Pancreas (tissue), 10 donors: Measurements from ENCODE around the gene G6PC2. TPM values are rescaled to one million over a fixed set of nuclear protein-coding genes. Genes with fewer than 3 reads are reported as not detected.
"Not testable (repeated sequence)": the region's sequence is repeated elsewhere in the genome, so short reads cannot be mapped to it uniquely, and the experiment has no call there.

Experiments
- ATAC-seq, 4 donors: fragments of 200-7000 bp; cut with Tn5 transposase; one replicate each; pipeline versions ENCODE4 v1.8.0 to v1.9.1; 2020; ENCODE audit warnings: mild to moderate bottlenecking in 4 of 4, moderate library complexity in 4 of 4
- DNase-seq, 6 donors: peaks; one replicate each; pipeline ENCODE4 v3.0.0-alpha.2; 2020
- FAIRE-seq: peaks from 2 replicates; lab custom pipeline; 2012; peaks lifted over from hg19 to GRCh38; lab: Jason Lieb, UNC
- H3K27ac ChIP-seq, 4 donors: fragments of 200-600 bp; sonication (generic); 1 replicate in 3 of 4; 2 replicates in 1 of 4; pipeline versions ENCODE4 v1.5.0 to v1.8.0; 2020
- H3K27me3 ChIP-seq, 4 donors: fragments of 200-600 bp; one replicate each; pipeline ENCODE4 v1.8.0; 2021
- H3K36me3 ChIP-seq, 3 donors: fragments of 200-600 bp; sonication (generic) in 1 of 3; one replicate each; pipeline versions ENCODE4 v1.5.0 to v1.8.0; 2020 to 2021
- H3K4me1 ChIP-seq, 3 donors: fragments of 200-600 bp; one replicate each; pipeline ENCODE4 v1.8.0; 2021
- H3K4me3 ChIP-seq, 4 donors: fragments of 200-600 bp; sonication (generic) in 2 of 4; one replicate each; pipeline versions ENCODE4 v1.5.0 to v1.8.0; 2020 to 2021
- H3K9me3 ChIP-seq, 4 donors: fragments of 200-600 bp; one replicate each; pipeline ENCODE4 v1.8.0; 2021
- WGBS, 2 donors: extraction: QIAGEN DNeasy Blood & Tissue Kit; methylation state at CpG; one replicate each; pipeline ENCODE4 v1.1.7; 2013; 5-methylcytosine and 5-hydroxymethylcytosine counted together
- intact Hi-C, 3 donors: fragments of 100-400 bp; cut with DNase I; formaldehyde crosslinking; loops; one replicate each; pipeline versions ENCODE4 v1.11.1 to v1.14.2; 2022
- polyA plus RNA-seq, 2 donors: library from polyadenylated mRNA; stranded (reverse); fragments of 200-250 nt; gene quantifications; one replicate each; pipeline ENCODE4 v1.2.3, GENCODE V29; 2013
- total RNA-seq, 6 donors: library from RNA; stranded (reverse); fragmentation: NEBNext Ultra II Directional in 4 of 6; extraction: Animal tissue kit (Norgen Biotek cat#: 25700) in 4 of 6; gene quantifications; one replicate each; pipeline versions ENCODE4 v1.2.1 to v1.2.4, GENCODE V29; 2021 to 2023
- TF ChIP-seq, protein P1 (sequence below), 4 donors: fragments of 200-600 bp; sonication (generic) in 3 of 4; IDR thresholded peaks; one replicate each; pipeline versions ENCODE4 v1.5.0 to v1.8.0; 2021; ENCODE audit warnings: antibody characterized with exemption in 4 of 4
- donor health status: healthy with polysubstance abuse.
- donor health status: DM: no; HTN: no; CAD: no; lungs with moderate emphysema.
- donor health status: DM: no; HTN: no; CAD: no.
- donor health status: control.
- donor health status: control.
- donor health status: Bipolar disorder and iron deficiency.
- donor health status: DM: yes; HTN: yes; CAD: no.
- donor health status: DM: no; HTN: no; CAD: no.
- donor health status: DM: no; HTN: no; CAD: no.
- donor health status: DM: yes; HTN: yes; CAD: no.

G6PC2 gene
- total and polyA plus RNA-seq, 8 donors: 2.2 to 262 (median 18.7) TPM

DNA sequence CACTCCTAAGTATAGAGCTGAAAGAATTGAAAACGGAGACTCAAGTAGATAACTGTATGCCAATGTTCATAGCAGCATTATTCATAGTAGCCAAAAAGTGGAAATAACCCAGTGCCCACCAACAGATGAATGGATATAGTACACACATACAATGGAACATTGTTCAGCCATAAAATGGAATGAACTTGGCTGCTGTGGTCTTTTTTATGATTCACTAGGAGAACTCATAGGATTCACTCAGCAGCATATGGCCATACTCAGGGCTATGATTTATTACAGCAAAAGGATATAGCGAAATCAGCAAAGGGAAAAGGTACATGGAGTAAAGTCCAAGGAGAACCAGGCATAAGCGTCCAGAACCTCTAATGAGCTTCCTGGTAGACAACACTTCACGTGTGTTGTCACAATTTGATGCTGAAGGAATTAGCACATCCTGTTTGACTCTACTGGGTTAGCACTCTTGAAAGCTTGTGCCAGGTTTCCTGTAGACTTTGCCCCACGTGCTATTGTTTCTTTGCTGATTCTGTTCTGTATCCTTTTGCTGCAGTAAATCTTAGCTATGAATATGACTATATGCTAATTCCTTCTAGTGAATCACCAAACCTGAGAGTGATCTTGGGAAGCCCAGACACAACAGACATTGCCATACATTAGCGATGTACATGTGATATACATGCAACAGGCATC lies 26.6 kb upstream of the G6PC2 start:
- Histone ChIP-seq H3K27me3 (no peaks in the 10 kb centered on the region), H3K9me3 (no peaks in the 10 kb centered on the region), H3K36me3 (no peaks in the 10 kb centered on the region), H3K4me1 (no peaks in the 10 kb centered on the region), H3K4me3 (no peak overlapping the region), H3K27ac (no peak overlapping the region)
- FAIRE-seq (no peak), DNase-seq (no peak), ATAC-seq (no peak)
- TF ChIP-seq, protein P1, sequence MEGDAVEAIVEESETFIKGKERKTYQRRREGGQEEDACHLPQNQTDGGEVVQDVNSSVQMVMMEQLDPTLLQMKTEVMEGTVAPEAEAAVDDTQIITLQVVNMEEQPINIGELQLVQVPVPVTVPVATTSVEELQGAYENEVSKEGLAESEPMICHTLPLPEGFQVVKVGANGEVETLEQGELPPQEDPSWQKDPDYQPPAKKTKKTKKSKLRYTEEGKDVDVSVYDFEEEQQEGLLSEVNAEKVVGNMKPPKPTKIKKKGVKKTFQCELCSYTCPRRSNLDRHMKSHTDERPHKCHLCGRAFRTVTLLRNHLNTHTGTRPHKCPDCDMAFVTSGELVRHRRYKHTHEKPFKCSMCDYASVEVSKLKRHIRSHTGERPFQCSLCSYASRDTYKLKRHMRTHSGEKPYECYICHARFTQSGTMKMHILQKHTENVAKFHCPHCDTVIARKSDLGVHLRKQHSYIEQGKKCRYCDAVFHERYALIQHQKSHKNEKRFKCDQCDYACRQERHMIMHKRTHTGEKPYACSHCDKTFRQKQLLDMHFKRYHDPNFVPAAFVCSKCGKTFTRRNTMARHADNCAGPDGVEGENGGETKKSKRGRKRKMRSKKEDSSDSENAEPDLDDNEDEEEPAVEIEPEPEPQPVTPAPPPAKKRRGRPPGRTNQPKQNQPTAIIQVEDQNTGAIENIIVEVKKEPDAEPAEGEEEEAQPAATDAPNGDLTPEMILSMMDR (IDR thresholded peaks at IDR 0.05): no peak
- 93 to 95% methylated on average over 6 of the region's 6 CpGs for WGBS, 2 donors
- intact Hi-C loops: no loop called here

DNA sequence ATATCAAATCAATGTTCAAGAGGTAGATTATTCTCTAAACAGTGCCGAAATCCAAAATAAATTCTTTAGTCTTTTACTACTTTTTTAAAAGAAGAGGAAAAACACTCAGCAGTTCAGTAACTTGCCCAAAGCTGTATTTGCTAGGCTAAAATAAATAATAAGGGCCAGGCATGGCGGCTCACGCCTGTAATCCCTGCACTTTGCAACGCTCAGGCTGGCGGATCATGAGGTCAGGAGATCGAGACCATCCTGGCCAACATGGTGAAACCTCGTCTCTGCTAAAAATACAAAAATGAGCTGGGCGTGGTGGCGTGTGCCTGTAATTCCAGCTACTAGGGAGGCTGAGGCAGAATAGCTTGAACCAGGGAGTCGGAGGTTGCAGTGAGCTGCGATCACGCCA lies 18.9 kb upstream of the G6PC2 start:
- H3K4me1 ChIP-seq, FAIRE-seq, H3K9me3 ChIP-seq, H3K27ac ChIP-seq, H3K27me3 ChIP-seq, H3K4me3 ChIP-seq, intact Hi-C loops, DNase-seq, H3K36me3 ChIP-seq, ATAC-seq: not testable (repeated sequence)
- WGBS, 2 donors: 96 to 98% methylated on average over 12 of the region's 12 CpGs

DNA sequence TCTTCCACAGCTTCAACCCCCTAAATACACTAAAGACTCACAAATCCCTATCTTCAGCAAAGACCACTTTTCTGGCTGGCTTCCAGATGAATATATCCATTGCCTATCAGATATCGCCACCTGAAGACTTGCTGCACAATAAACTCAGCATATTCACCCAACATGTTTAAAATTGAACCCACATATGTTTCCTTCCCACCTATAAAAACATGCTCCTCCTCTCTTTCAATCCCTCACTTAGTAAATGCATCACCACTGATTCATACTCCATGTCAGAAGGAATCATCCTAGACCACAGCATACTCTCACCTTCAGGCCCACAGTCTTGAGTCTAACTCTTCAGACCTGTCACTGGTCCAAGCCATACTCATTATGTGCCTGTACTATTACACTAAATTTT lies 16.1 kb upstream of the G6PC2 start:
- 95 to 97% methylated on average over 1 of the region's 1 CpG for WGBS, 2 donors

DNA sequence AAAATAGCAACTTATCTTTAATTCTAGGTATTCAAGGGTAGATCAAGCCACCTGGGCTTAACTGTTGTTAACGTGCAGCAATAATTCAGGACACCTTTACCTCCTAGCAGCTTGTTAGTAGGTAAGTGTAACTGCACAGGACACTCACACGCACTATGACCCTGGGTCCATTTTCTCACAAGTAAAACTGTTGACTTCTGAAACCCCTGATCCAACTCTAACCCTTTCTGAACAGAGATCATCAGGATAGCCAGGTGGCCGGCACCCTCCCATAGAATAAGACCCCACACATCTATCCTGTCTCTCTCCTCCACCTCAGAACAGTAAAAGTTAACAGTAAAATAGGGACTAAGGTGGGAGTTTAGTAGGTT lies 11.5 kb upstream of the G6PC2 start:
- Histone ChIP-seq H3K4me3 (peak overlapping the region in 1 of 4 donors; percentile 54), H3K27ac (no peak overlapping the region)
- TF ChIP-seq, protein P1 (IDR thresholded peaks at IDR 0.05): no peak

More for the DNA sequence above, 16.1 kb upstream of the G6PC2 start:
- FAIRE-seq: no peak
- no peaks in the 10 kb centered on the region for H3K9me3 ChIP-seq
- TF ChIP-seq, protein P1 (IDR thresholded peaks at IDR 0.05): no peak
- intact Hi-C loops: no loop called here
- no peaks in the 10 kb centered on the region for H3K27me3 ChIP-seq
- H3K27ac ChIP-seq: no peak overlapping the region
- no peak overlapping the region for H3K4me3 ChIP-seq
- H3K4me1 ChIP-seq: no peaks in the 10 kb centered on the region
- no peak for DNase-seq
- ATAC-seq: no peak
- H3K36me3 ChIP-seq: no peaks in the 10 kb centered on the region

DNA sequence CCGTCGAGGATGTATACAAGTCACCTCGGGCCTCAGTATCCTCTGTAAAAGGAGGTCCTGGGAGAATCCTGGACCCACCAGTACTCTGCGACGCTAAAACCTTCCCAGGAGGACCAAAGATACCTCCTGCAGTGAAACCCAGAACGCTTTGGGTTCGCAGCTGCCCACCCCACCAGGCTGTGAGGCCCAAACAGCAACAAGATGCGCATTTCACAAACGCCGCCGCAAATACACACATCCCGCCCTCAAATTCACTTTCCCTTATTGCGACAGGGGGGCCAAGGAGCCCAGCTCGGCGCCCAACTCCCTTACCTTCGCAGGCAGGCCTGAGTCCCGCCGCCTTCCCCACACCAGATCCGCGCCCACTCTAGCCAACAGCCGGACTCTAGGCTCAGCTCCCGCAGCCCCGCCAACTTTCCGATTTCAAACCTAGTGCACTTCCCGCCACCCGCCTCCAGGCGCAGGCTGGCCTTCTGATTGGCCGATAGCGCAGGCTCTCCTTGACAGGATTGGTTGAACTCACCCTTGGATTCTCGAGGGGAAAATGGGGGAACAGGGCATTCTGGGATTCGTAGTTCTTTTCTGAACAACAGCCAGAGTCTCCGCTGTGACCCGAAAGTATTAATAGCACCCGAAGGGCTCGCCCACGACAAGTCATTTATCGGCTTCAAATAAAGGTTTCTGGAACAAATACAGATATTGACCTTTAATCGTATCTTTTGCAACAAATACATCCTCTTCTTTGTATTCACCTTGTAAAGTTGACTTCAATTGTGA lies 10.9 kb upstream of the G6PC2 start, which contains the start of gene SPC25:
TSS of gene SPC25 (minus strand) at position 425 of the 777 bp plus-strand sequence. CDS start 911 bp downstream, outside the sequence.
- 1 to 3% methylated on average over 37 to 38 of the region's 38 CpGs for WGBS, 2 donors

More for the DNA sequence above, 11.5 kb upstream of the G6PC2 start:
- FAIRE-seq (no peak), ATAC-seq (no peak), DNase-seq (no peak)
- intact Hi-C loops: no loop called here
- Histone ChIP-seq H3K27me3 (no peaks in the 10 kb centered on the region), H3K4me1 (no peaks in the 10 kb centered on the region), H3K9me3 (no peaks in the 10 kb centered on the region), H3K36me3 (no peaks in the 10 kb centered on the region)
- WGBS, 2 donors: 47 to 54% methylated on average over 3 of the region's 3 CpGs

More for the DNA sequence above, 10.9 kb upstream of the G6PC2 start, which contains the start of gene SPC25:
- Histone ChIP-seq H3K4me3 (peak within 1 kb of the TSS; percentile 18 to 54 (median 40)), H3K27me3 (no peaks in the 10 kb centered on the region), H3K9me3 (no peaks in the 10 kb centered on the region), H3K27ac (no peak within 1 kb of the TSS), H3K36me3 (no peaks in the 10 kb centered on the region), H3K4me1 (no peaks in the 10 kb centered on the region)
- peak; percentile 83 to 91 (median 86) for DNase-seq
- peak; percentile 56 for FAIRE-seq
- intact Hi-C loops: no loop called here
- TF ChIP-seq, protein P1 (IDR thresholded peaks at IDR 0.05): no peak
- ATAC-seq: peak; percentile 98 to 100 (median 100)
